NCI-H2171 treated with DMSO at 0.1 percent for 48 hours (cell line): ENCODE results near the gene GALNT13.
A peak's percentile ranks its signal among the peaks of the same experiment; 100 is the strongest.

Experiments
- DNase-seq: peaks from one replicate; lab custom pipeline; 2025; lab: John Stamatoyannopoulos, UW

Gene GALNT13

DNA sequence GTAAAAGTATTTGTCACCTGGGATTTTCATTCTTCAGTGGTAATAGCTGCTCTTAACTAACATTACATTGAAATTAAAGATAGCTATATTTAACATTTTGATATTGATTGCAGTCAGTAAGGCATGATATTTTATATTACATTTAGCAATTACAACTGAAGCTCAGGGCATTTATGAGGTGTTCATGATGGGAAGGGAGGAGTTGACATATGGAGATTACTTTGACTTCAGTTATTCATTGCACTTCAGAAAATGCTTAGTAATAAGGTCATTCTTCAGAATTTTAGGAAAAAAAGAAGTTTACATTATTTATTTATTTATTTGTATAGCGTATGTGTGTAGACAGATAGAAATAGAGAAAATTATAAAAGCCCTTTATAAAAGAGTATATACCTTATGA is 352.0 kb downstream of the GALNT13 start:
- DNase-seq: no peak

DNA sequence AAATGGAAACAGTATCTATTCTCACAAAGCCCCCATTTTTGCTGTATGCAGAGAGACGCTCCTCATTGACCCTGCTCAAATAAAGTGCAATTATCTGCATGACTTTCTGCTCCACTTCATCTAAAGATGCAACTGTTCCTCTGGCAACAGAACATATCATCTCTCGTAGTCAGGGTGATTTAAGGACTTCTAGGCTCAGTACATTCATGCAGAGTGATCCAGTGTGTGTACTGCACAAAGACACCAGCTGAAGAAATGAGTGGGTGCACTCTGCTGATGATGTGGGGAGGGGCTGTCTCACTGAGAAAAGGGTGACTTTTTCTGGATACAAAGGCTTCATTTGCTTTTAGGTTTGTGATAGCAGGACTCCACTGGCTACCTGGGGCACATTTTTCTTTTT is 355.2 kb downstream of the GALNT13 start:
- peak; percentile 19 for DNase-seq

DNA sequence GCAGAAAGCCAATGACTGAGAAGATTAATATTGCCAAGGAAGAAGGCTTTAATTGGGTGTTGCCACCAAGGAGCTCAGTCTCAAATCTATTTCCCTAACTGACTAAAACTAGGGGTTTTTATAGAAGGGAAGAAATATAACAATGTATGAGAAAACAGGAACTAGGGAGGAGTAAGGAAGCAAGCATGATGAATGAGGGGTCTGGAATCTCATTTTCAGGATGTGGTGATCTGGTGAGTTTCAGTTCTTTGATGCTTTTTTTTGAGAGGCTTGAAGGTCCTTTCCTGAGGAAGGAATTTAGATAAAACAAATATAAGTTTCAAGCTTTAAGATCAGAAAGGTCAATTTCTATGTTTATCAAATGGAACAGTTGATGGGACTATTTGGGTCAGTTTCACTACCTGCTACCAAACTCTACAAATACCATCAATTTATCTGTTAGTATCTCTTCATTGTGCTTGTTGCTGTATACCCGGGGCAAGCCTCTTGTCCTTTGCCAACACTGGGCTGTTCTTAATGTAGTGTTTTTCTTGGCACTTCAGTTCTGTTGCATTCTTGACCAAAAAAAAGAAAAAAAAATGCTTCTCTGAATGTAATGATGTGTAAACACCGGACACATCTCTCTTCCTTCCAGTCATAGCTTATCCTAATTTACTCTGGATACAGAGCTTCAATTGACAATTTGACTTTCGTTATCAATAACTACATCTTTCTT is 357.0 kb downstream of the GALNT13 start:
- DNase-seq: no peak

DNA sequence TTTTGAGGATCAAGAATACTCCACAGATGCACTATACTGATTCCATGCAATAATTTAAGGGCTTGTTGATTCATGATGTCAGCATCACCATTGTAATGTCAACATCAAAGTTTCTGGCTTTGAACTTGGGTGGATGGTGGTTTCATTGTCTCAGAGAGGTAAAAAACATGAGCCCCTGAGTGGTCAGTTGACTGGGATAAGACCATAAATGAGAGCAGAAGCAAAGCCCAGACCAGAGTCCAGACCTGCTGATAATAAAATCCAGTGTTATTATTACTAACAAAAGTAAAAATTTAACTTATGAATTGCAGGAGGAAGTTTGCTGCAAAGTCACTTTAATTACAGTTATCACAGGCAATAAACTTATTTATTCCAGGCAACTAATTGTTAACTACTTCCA is 358.2 kb downstream of the GALNT13 start:
- no peak for DNase-seq

DNA sequence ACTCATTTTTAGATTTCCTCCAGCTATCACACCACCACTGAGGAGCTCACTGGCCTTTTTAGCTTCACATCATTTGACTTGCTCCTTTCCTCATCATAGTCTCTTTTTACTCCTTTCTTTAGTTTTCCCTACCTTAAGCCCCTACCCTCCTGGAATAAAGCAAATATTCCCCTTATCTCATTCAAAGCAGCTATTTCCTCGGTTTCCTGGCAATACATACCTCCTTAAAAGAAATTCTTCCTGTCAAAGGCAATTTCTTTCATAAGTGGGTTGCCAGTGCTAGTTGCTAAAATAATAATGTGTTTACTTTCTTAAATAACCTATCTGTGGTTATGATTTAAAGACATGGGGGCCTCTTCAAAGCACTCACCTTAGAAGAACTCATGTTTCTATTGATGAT is 359.3 kb downstream of the GALNT13 start:
- DNase-seq: no peak

DNA sequence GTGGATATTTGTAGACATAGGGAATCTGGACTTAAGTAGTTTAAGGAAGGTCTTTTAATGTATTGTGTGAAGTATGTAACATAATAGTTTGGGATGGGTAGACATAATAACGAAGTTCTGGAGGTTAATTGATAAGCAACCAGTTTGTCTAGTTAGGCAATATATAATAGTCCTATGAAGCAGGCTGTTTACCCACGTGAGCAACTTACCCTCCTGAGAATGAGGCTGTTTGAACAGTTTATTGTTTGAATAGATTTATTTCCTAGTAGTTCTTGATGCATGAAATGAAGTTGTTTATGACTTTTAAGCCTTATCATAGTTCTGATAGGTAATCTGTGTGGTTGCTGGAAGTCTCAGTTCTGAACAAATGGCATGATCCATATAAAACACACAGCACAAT is 361.5 kb downstream of the GALNT13 start:
- no peak for DNase-seq

DNA sequence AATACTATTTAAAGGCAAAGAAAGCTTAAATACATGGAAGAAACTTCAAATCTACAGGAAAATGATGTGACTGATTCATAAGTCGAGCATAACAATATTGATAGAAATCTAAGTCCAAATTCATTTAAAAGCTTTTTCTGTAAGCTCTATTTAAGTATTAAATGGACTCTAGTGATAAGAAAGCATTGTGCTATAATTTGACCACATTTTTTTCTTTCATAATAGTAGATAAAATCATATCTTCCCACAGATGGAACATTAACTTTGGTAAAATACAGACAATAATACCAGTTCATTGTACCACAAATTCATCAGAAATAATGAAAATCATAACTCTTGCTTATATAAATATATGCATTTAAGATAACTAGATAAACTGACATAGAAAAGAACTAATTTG is 366.5 kb downstream of the GALNT13 start:
- DNase-seq: no peak

DNA sequence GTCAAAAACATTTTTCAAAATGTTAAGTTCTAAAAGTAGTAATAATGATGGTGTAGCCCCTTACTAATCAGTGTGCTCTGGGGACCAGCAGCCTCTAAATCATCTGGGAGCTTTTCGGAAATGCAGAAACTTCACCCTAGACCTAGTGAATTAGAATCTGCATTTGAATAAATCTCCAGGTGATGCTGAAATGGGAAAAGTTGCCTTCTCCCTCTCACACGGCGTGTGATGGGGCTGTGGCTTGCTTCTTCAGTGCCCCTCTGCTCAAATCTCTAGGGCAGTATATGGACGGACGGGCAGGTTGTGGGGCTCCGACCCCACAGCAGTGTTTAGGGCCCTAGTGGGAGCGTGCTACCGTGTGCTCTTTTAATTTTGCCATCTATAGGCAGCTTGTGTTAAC is 368.6 kb downstream of the GALNT13 start:
- DNase-seq: no peak

DNA sequence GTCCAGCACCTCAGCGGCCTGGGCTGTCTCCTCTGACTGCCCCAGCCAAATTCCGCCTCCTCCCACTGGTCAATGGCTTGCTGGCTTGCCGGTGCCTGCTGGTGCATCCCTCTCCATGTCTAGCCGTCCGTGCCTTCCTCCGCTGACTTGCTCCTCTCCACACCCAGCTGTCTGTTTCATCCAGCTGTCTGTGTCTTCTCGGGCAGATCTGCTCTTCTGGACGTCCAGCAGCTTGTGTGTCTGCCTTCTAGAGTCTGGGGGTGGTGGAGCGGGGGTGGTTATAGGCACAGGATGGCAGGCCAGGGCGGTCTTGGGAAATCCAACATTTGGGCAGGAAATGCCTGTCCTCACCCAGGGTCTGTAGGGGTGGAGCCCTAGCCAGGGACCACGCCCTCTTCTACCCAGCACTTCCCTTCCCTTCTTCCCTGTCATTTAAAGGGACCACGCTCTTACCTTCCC is 369.2 kb downstream of the GALNT13 start:
- no peak for DNase-seq

DNA sequence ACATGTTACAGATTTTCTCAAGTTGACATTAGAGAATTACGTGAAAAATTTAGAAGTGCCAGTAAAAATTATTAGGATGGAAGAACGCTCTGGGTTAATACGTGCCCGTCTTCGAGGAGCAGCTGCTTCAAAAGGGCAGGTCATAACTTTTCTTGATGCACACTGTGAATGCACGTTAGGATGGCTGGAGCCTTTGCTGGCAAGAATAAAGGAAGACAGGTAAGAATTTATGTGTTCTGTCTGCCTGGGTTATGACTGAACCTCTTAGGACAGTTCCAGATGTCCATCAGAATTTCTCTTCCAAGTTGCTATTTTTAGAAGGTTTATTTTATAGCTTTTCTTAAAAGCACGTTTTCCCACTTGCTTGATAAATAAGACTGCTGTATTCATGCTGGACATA is 371.0 kb downstream of the GALNT13 start:
- DNase-seq: no peak

DNA sequence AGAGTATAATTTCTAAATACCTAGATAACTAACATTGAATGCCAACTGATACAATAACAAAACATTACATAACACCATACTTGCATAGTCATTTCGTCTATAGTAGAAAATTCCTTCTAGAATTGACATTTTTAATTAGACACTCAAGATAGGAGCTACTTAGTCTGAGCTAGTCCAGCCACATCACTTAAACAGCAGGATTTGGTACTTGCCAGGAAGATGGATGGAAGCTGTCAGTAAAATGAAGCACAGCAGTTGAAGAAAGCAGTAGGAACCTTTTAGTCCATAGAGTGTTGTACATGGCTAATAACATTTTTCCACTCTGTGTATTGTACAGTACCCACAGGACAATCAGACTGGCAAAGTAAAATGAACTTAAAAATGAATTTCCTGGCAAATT is 372.0 kb downstream of the GALNT13 start:
- DNase-seq: no peak

DNA sequence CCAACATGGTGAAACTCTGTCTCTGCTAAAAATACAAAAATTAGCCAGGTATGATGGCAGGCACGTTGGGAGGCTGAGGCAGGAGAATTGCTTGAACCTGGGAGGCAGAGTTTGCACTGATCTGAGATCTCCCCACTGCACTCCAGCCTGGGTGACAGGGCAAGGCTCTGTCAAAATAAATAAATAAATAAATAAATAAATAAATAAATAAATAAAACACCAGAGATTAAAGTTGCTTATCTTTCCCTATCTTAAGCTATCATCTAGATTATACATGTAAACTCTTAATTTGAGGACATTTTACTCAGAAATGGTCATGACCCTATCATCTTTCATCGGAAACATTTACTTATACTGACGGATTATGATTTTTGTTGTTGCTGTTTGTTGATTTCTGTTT is 373.2 kb downstream of the GALNT13 start:
- no peak for DNase-seq

DNA sequence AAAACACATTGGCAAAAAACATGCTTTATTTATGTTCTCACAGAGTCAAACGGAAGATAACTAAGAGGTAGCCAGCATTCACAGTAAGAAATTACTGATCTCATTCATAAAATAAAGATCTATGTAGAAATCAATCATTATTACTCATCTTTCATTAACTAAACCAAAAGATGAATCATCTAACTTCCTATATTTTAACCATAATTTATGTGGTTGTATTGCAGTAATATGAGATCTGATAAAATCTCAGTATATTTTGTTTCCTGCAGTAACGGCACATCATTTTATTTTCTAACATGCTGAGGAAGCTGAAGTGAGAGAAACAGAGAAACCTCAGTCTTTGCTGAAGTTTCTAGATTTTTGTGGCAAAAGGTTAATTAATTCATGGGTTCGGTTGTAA is 375.8 kb downstream of the GALNT13 start:
- no peak for DNase-seq

DNA sequence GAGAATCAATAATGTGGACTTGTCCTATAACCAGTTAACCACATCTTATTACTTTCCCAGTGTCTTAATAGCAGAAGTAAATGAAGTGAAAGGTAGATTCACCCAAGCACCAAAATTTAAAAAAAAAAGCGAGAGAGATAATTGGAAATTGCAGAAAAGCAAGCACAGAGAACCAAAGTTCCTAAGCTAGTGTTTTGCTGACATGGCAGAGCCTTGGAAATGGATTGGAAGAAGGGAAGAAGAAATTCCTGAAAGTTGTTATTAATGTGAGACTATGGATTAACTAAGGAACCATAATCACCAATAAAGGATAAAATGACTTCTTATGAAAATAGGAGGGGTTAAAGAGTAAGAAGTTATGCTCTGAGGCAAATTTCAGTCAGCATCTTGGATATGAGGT is 384.4 kb downstream of the GALNT13 start:
- no peak for DNase-seq

DNA sequence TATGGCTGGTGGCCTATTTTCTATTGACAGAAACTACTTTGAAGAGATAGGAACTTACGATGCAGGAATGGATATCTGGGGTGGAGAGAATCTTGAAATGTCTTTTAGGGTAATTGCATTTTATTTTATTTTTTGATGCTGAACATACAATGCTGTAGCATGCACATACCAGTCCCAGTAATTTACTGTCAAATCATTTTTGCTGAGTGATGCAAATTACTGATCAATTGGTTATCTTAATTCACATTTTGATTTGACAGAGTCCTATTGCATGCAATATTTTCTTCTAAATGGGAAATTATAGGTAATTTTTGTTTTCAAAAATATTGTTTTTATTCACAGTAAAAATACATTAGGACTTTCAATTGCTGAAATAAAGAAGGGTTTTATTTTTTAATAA is 387.3 kb downstream of the GALNT13 start:
- DNase-seq: no peak

DNA sequence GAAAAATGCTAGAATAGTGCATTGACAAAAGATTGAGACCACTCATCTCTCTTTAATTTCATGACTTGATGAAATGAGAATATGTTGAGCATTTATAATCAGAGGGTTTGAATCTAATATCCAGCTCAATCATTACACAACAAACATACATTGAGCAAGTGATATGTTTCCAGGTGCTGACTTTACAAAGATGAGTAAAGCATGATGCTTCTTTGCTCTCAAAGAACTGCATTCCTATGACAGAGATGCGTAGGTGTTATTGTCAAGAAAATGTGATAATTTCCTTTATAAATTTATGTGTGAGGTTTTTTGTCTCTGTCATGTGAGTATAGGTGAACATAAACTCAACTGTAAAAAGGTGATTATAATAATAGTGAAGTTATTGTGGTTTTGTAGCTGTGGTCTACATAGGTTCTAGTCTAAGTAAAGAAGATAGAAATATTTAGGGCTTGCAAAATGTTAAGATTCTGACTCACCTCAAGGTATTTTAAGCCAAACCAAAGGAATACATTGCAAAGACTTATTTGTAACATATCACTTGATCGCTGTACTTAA is 389.8 kb downstream of the GALNT13 start:
- no peak for DNase-seq

DNA sequence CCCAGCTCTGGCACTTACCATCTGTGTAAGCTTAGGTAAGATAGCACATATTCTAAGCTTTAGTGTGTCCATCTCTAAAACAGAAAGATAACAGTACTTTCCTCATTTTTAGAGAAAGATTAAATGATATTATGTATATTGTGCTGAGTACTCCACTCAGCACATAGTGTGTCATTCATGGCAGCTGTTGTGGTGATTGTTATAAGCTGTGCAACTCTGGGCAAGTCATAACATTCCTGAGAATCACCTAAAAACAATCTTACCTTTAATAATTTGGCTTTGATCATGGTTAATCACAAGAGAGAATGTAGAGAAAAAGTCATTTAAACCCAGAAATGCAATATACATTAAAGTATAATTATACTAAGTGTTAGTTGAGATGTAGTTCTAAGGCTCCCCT is 391.5 kb downstream of the GALNT13 start:
- DNase-seq: no peak

DNA sequence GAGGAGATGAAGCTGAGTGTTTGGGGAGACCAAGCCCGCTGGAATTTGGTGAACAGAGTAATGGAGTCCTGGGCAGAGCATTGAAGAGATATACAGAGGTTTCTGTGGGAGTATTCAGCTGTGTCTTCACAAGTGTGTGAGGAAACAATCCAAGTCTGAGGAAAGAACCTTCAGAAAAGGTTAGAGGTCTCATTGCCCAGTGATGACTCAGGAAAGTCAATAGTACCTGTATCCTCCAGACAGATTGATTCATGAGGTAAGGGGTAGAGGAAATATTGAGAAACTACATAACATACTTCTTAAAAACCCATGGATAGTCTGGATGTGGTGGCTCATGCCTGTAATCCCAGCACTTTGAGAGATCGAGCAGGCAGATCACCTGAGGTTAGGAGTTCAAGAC is 392.3 kb downstream of the GALNT13 start:
- no peak for DNase-seq

DNA sequence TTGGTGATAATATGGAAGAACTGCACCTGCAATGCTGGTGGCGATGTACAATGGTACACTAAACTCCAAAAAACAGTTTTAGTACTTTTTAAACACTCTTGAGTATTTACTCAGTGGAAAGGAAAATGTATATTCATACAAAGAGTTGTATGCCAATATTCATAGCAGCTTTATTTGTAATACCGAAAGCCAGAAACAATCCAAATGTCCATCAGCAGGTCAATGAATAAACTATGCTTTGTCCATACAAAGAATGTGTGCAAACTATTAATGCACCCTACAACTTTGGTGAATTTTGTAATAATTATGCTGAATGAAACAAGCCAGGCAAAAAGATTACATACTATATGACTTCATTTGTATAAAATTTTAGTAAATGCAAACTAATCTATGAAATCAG is 396.3 kb downstream of the GALNT13 start:
- DNase-seq: no peak

DNA sequence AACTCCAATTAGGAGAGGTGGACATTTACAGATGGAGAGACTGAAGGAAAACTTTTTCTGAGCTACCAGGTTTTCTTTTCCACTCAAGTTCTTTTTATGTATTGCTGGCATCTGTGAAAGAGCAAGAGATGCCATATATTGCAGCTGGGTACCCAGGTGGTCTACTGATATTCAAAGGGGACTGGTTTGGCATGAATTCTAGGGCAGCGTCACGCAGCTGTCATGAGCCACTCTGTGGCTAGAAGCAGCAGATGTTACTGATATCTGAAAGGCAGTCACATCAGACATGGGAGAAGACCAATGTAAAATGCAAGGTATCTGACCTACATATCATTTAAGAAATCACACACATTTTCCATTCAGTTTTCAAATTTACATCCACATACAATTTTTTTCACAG is 408.8 kb downstream of the GALNT13 start:
- peak; percentile 98 for DNase-seq

DNA sequence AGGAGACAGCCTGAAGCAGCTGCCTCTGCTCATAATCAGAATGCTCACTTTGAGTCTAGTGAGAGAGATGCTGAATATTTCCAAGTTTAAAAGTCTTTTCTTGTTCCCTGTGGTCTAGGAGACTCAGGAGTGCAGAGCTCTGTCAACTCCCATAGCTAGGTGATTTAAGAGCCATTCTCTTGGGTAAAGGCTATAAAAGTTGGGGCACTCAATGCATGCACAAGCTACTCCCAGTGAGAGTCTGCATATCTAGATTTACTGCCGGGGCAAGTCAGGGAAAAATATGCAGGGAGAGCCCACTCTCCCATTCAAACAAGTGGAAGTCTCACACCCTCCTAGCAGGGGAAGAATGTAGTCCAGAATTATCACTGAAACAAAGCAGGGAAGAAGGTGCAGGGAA is 418.1 kb downstream of the GALNT13 start:
- DNase-seq: no peak

DNA sequence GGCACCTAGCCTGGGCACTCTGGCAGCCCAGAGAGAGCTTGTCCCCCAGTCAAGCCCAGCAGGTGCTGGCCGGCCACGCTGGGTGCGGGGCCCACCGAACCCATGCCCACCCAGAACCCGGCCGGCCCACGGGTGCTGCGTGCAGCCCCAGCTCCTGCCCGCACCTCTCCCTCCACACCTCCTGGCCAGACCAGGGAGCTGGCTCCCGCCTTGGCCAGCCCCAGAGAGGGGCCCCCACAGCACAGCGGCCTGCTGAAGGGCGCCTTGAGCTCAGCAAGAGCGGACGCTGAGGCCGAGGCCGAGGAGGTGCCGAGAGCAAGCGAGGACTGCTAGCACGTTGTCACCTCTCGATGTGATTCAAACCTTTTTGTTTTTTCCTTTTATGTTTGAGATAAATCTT is 419.8 kb downstream of the GALNT13 start:
- no peak for DNase-seq

DNA sequence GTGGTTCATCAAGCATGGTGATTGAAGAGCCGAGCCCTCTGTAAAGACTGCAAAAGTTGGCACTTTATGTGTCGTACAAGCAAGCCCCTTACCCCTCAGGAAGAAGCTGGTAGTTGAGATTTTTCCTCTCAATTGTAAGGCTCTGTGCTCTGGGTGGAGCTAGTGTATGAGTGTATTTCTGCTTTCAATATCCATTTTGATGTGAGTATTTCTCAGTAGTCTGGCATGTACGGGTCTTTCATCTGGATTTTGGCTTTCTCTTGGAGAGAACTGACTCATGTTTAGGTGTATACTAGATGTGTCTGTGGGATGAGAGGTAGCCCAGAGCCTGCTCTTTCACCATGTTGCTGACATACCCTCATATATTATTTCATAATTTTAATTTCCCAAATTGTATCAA is 420.2 kb downstream of the GALNT13 start:
- no peak for DNase-seq

DNA sequence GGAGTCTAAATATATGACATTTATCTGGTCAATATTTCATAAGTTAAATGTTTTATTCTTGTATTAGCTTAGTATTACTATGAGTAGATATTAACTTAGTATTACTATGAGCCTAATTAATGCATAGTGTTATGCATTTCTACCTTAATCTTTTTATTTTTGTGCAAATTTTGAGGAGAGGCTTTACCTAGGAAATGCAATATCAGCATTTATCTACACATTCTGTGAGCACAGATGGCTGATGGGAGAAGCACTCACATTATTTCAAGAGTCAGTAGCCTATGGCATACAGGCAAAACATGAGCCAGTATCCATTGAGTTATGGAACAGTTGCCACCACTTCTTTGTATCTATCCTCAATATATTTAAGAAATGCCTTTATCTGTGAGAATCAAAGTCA is 422.1 kb downstream of the GALNT13 start:
- peak; percentile 13 for DNase-seq
